GM21528 (cell line): ENCODE results near the gene TANGO6.

Source experiments
- ATAC-seq: cut with Tn5 transposase; IDR thresholded peaks from one replicate; pipeline ENCODE4 v1.9.1; 2021; ENCODE audit warnings: mild to moderate bottlenecking, moderate library complexity; ENCODE audit not compliant: unreplicated experiment, low FRiP score

Gene TANGO6

GRCh38 chr16:69131839-69132423 is 288.6 kb downstream of the TANGO6 start:
- peak; percentile 46 for ATAC-seq

GRCh38 chr16:69132424-69133252 is 289.3 kb downstream of the TANGO6 start, which contains the start of the genes CHTF8 and UTP4:
TSS of gene CHTF8 (minus strand) at chr16:69132588. CDS start at chr16:69121458, 11,130 bp downstream.
TSS of gene UTP4 (plus strand) at chr16:69132649. CDS start at chr16:69133460, 811 bp downstream.
- peak; percentile 87 for ATAC-seq

- no peak for ATAC-seq
Measured at GRCh38 chr16:69133373-69133954, 290.1 kb downstream of the TANGO6 start.
